ENCODE data around the gene MFAP3L. TPM values are rescaled to one million over a fixed set of nuclear protein-coding genes. Genes with fewer than 3 reads are reported as not detected.
"Not testable (repeated sequence)": the region's sequence is repeated elsewhere in the genome, so short reads cannot be mapped to it uniquely, and the experiment has no call there.

Gene MFAP3L
- total and polyA plus RNA-seq, 8 donors, result 0.29 to 2.4 (median 0.53) TPM; not detected in 1

GRCh38 chr4:170047771-170048354, 21.7 kb upstream of the MFAP3L start:
- intact Hi-C loops (cut with DNase I; ENCODE audit: low total_unique reads), result no loop called here
- DNase-seq, result peak; percentile 60 to 86

GRCh38 chr4:170046156-170046555, 20.0 kb upstream of the MFAP3L start:
- H3K27me3 ChIP-seq, result peaks cover 0 to 11% (median 0%) of the 10 kb centered on the region in 3 donors
- H3K4me3 ChIP-seq; H3K9me3 ChIP-seq; H3K27ac ChIP-seq; intact Hi-C loops (cut with DNase I; ENCODE audit: low total_unique reads); H3K4me1 ChIP-seq; H3K36me3 ChIP-seq; DNase-seq: not testable (repeated sequence)
- WGBS, 5 donors, result 95 to 98% (median 97%) methylated on average over 14 to 20 of the region's 24 CpGs; no CpG with 5 or more reads in 1 of the 5 donors

More at GRCh38 chr4:170047771-170048354, 21.7 kb upstream of the MFAP3L start:
- WGBS, 5 donors, result 15 to 17% (median 16%) methylated on average over 4 of the region's 4 CpGs
- H3K4me1 ChIP-seq, result no peaks in the 10 kb centered on the region
- peaks cover 0 to 11% (median 0%) of the 10 kb centered on the region in 3 donors for H3K27me3 ChIP-seq
- no peak overlapping the region for H3K4me3 ChIP-seq
- TF ChIP-seq CTCF (IDR thresholded peaks at IDR 0.05), result peak in 5 of 7 experiments; percentile 57 to 75 (median 73)
- TF ChIP-seq POLR2A (IDR thresholded peaks at IDR 0.05), result no peak
- H3K36me3 ChIP-seq, result no peaks in the 10 kb centered on the region
- H3K27ac ChIP-seq, result no peak overlapping the region
- H3K9me3 ChIP-seq, result no peaks in the 10 kb centered on the region

- intact Hi-C loops (cut with DNase I; ENCODE audit: low total_unique reads), result loop anchor here (5.0 kb wide), 1 partner anchor 233 kb away; no protein-coding TSS in a partner anchor
These were observed 14.0 kb upstream of the MFAP3L start for GRCh38 chr4:170040031-170040680.

GRCh38 chr4:170038769-170039168, 12.6 kb upstream of the MFAP3L start:
- no peaks in the 10 kb centered on the region for H3K9me3 ChIP-seq
- no peaks in the 10 kb centered on the region for H3K36me3 ChIP-seq
- no peak for TF ChIP-seq POLR2A (IDR thresholded peaks at IDR 0.05)
- TF ChIP-seq CTCF (IDR thresholded peaks at IDR 0.05), result no peak
- TF ChIP-seq POLR2AphosphoS5 (IDR thresholded peaks at IDR 0.05), result no peak
- no peak for TF ChIP-seq EP300 (IDR thresholded peaks at IDR 0.05)
- no peak overlapping the region for H3K27ac ChIP-seq
- no peaks in the 10 kb centered on the region for H3K4me1 ChIP-seq
- DNase-seq, result no peak
- peaks cover 0 to 7% (median 0%) of the 10 kb centered on the region in 3 donors for H3K27me3 ChIP-seq
- 53 to 75% (median 61%) methylated on average over 4 of the region's 4 CpGs for WGBS, 5 donors
- H3K4me3 ChIP-seq, result no peak overlapping the region
- intact Hi-C loops (cut with DNase I; ENCODE audit: low total_unique reads), result no loop called here

More at GRCh38 chr4:170040031-170040680, 14.0 kb upstream of the MFAP3L start:
- H3K36me3 ChIP-seq, result no peaks in the 10 kb centered on the region
- no peaks in the 10 kb centered on the region for H3K9me3 ChIP-seq
- H3K27me3 ChIP-seq, result peaks cover 0 to 7% (median 0%) of the 10 kb centered on the region in 3 donors
- WGBS, 5 donors, result 75 to 91% (median 82%) methylated on average over 11 to 12 of the region's 12 CpGs
- H3K4me3 ChIP-seq, result no peak overlapping the region
- DNase-seq, result no peak
- no peaks in the 10 kb centered on the region for H3K4me1 ChIP-seq
- TF ChIP-seq POLR2AphosphoS5 (IDR thresholded peaks at IDR 0.05), result no peak
- TF ChIP-seq POLR2A (IDR thresholded peaks at IDR 0.05), result no peak
- TF ChIP-seq EP300 (IDR thresholded peaks at IDR 0.05), result no peak
- TF ChIP-seq CTCF (IDR thresholded peaks at IDR 0.05), result no peak
- no peak overlapping the region for H3K27ac ChIP-seq

- H3K9me3 ChIP-seq, result no peaks in the 10 kb centered on the region
- TF ChIP-seq POLR2A (IDR thresholded peaks at IDR 0.05) (no peak), POLR2AphosphoS5 (IDR thresholded peaks at IDR 0.05) (no peak), EP300 (IDR thresholded peaks at IDR 0.05) (no peak), CTCF (IDR thresholded peaks at IDR 0.05) (no peak)
- no peak overlapping the region for H3K4me3 ChIP-seq
- no peak for DNase-seq
- intact Hi-C loops (cut with DNase I; ENCODE audit: low total_unique reads), result no loop called here
- 85 to 91% (median 88%) methylated on average over 7 of the region's 7 CpGs for WGBS, 5 donors
- no peak overlapping the region for H3K27ac ChIP-seq
- H3K36me3 ChIP-seq, result no peaks in the 10 kb centered on the region
- H3K4me1 ChIP-seq, result no peaks in the 10 kb centered on the region
- H3K27me3 ChIP-seq, result peaks cover 0 to 7% (median 0%) of the 10 kb centered on the region in 3 donors
These were observed 12.0 kb upstream of the MFAP3L start for GRCh38 chr4:170038232-170038631.

All from stomach (tissue), 9 donors.